ENCODE data around the gene GNG13. TPM values are rescaled to one million over a fixed set of nuclear protein-coding genes. Genes with fewer than 3 reads are reported as not detected.

Gene GNG13
- total RNA-seq, 5 donors from 2014 or later (not counting 1 experiment from before 2014, with no cell fraction given) = not detected

DNA sequence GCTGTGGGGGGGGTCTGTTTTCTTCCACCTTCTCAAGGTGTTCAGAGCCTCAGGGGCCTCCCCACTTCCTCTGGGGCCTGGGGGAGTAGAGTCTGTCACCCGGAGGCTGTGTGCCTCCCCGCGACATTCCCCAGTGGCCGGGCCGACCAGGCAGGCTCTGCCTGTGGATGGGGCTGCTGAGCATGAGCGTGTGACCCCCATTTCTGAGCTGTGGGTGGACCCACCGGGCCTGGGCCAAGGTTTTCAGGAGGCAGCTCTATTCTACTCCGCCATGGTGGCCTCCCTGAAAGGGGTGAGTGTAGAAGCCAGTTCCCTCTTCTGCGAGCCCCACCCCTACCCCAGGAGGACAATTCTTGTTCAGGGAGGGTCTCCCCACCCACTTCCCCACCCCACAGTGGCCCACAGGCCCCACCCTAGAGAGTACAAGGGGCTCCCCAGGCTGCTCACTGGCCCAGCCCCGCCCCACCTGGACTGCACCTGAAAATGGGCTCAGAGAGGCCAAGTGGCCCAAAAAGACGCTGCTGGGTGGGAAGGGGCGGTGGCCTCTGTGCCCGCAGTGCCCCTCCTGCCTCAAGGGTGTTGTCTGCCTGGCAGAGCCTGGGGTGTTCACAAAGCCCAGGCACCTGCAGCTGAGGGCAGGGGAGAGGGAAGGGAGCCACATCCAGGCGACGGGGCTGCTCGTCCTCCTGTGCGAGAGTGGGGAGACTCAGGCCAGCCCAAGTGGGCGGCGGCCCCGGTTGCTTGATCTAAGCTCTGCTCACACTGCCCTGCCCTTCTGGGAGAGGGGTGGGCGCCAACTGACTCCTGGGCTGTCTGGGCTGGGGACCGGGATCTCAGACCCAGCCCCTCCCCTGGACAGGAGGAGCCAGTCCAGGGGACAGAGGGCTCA lies 38.7 kb downstream of the GNG13 start:
- 81% methylated on average over 14 of the region's 22 CpGs for WGBS (ENCODE audit: insufficient coverage)
- Mint-ChIP-seq H3K36me3 (no peaks in the 10 kb centered on the region), H3K4me1 (peaks cover 0 to 6% (median 0%) of the 10 kb centered on the region in 3 donors), H3K9me3 (no peaks in the 10 kb centered on the region), H3K27ac (no peak overlapping the region), H3K4me3 (no peak overlapping the region), H3K27me3 (peaks cover 4 to 5% of the 10 kb centered on the region in 2 donors)
- Histone ChIP-seq H3K4me3 (ENCODE audit: control insufficient read depth in 1 of 2, extremely low read depth in 1 of 2, low read length in 1 of 2) (no peak overlapping the region), H3K27ac (ENCODE audit: low read length) (no peak overlapping the region), H3K9me3 (no peaks in the 10 kb centered on the region), H3K36me3 (ENCODE audit: control insufficient read depth in 2 of 2, extremely low read depth in 1 of 2, insufficient read depth in 1 of 2, low read length in 1 of 2) (no peaks in the 10 kb centered on the region), H3K27me3 (replicated peaks in 1 of 2; ENCODE audit: control insufficient read depth in 2 of 2, extremely low read depth in 1 of 2, insufficient read depth in 2 of 2, low read length in 1 of 2) (peaks cover 0 to 37% of the 10 kb centered on the region in 2 experiments), H3K4me1 (ENCODE audit: control insufficient read depth in 1 of 2, extremely low read depth in 1 of 2, insufficient read depth in 2 of 2, low read length in 2 of 2) (no peaks in the 10 kb centered on the region)
- ChIA-PET CTCF (no interaction called here), POLR2A (no interaction called here)
- DNase-seq (no peak), ATAC-seq (replicated peaks in 1 of 4) (no peak)

DNA sequence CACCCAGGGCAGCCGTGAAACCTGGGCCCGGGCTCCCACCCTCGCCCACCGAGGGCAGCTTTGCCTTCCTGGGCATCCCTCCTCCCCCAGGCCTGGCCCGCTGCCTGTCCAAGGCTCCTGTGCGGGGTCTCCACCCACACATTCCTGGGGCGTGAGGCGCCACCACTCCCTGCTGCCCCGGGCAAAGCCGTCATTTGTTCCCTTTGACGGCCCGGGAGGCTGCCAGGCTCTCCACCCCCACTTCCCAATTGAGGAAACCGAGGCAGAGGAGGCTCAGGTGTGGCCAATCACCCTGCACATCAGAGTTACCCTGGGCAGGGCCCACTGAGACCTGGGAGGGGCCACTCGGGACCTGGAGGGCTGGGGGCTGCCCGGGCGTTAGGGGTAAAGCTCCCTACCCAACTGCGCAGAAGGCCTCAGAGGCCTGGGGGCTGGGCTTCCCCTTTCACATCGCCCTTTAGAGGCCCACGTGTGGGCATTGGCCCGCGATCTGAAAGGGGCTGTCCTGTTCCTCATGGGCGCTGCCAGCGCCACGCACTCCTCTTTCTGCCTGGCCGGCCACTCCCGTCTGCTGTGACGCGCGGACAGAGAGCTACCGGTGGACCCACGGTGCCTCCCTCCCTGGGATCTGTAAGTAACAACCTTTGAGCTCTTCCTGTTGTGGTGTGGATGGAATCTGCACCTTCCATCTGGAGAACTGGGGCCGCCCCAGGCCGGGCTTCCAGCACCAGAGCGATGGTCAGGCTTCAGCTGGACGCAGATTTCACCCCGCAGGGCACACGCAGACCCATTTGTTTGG lies 39.8 kb downstream of the GNG13 start, which contains the start of gene MSLN:
Gene MSLN, plus strand, starts transcription at position 190 of the 799 bp plus-strand sequence. CDS start 1,947 bp downstream, outside the sequence.
- DNase-seq (no peak), ATAC-seq (replicated peaks in 1 of 4) (no peak)
- no peak within 1 kb of the TSS for H3K4me3 ChIP-seq (ENCODE audit: control insufficient read depth in 1 of 2, extremely low read depth in 1 of 2, low read length in 1 of 2)
- H3K36me3 ChIP-seq (ENCODE audit: control insufficient read depth in 2 of 2, extremely low read depth in 1 of 2, insufficient read depth in 1 of 2, low read length in 1 of 2) = no peaks in the 10 kb centered on the region
- ChIA-PET POLR2A (no interaction called here), CTCF (no interaction called here)
- H3K27me3 Mint-ChIP-seq = peaks cover 8 to 10% of the 10 kb centered on the region in 2 donors
- H3K27me3 ChIP-seq (replicated peaks in 1 of 2; ENCODE audit: control insufficient read depth in 2 of 2, extremely low read depth in 1 of 2, insufficient read depth in 2 of 2, low read length in 1 of 2) = peaks cover 0 to 35% of the 10 kb centered on the region in 2 experiments
- 83% methylated on average over 36 of the region's 37 CpGs for WGBS (ENCODE audit: insufficient coverage)
- peaks cover 0 to 3% (median 0%) of the 10 kb centered on the region in 3 donors for H3K9me3 Mint-ChIP-seq
- H3K4me3 Mint-ChIP-seq = no peak within 1 kb of the TSS
- H3K36me3 Mint-ChIP-seq = no peaks in the 10 kb centered on the region
- no peaks in the 10 kb centered on the region for H3K4me1 ChIP-seq (ENCODE audit: control insufficient read depth in 1 of 2, extremely low read depth in 1 of 2, insufficient read depth in 2 of 2, low read length in 2 of 2)
- H3K9me3 ChIP-seq = no peaks in the 10 kb centered on the region
- no peak within 1 kb of the TSS for H3K27ac Mint-ChIP-seq
- peaks cover 0 to 6% (median 0%) of the 10 kb centered on the region in 3 donors for H3K4me1 Mint-ChIP-seq
- H3K27ac ChIP-seq (ENCODE audit: low read length) = no peak within 1 kb of the TSS

DNA sequence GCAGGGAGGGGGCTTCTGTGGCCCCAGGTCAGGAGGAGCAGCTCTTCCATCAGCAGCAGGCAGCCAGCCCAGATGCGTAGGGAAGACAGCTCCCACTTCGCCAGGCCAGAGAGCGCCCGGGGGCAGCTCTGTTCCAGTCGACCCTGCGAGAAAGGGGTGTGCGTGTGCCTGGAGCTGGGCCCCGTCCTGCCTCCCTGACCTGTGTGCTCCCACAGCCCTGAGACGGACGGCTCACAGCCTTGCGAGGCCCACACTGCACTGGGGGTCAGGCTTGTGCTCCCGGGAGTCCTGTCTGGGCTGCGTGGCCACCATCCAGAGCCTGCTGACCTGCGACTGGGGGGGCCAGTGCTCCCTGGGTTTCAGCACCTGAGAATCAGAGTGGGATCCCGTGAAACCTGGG lies 40.5 kb downstream of the GNG13 start:
- H3K36me3 ChIP-seq (ENCODE audit: control insufficient read depth in 2 of 2, extremely low read depth in 1 of 2, insufficient read depth in 1 of 2, low read length in 1 of 2) = no peaks in the 10 kb centered on the region
- CTCF ChIA-PET = no interaction called here
- H3K4me3 ChIP-seq (ENCODE audit: control insufficient read depth in 1 of 2, extremely low read depth in 1 of 2, low read length in 1 of 2) = no peak overlapping the region
- peaks cover 0 to 37% of the 10 kb centered on the region in 2 experiments for H3K27me3 ChIP-seq (replicated peaks in 1 of 2; ENCODE audit: control insufficient read depth in 2 of 2, extremely low read depth in 1 of 2, insufficient read depth in 2 of 2, low read length in 1 of 2)
- Mint-ChIP-seq H3K4me3 (no peak overlapping the region), H3K27me3 (peaks cover 8 to 10% of the 10 kb centered on the region in 2 donors), H3K9me3 (peaks cover 0 to 3% (median 0%) of the 10 kb centered on the region in 3 donors), H3K36me3 (no peaks in the 10 kb centered on the region), H3K27ac (no peak overlapping the region), H3K4me1 (peaks cover 0 to 6% (median 0%) of the 10 kb centered on the region in 3 donors)
- H3K9me3 ChIP-seq = no peaks in the 10 kb centered on the region
- DNase-seq (no peak), ATAC-seq (replicated peaks in 1 of 4) (no peak)
- POLR2A ChIA-PET = no interaction called here
- 90% methylated on average over 11 of the region's 15 CpGs for WGBS (ENCODE audit: insufficient coverage)
- no peak overlapping the region for H3K27ac ChIP-seq (ENCODE audit: low read length)
- H3K4me1 ChIP-seq (ENCODE audit: control insufficient read depth in 1 of 2, extremely low read depth in 1 of 2, insufficient read depth in 2 of 2, low read length in 2 of 2) = no peaks in the 10 kb centered on the region

DNA sequence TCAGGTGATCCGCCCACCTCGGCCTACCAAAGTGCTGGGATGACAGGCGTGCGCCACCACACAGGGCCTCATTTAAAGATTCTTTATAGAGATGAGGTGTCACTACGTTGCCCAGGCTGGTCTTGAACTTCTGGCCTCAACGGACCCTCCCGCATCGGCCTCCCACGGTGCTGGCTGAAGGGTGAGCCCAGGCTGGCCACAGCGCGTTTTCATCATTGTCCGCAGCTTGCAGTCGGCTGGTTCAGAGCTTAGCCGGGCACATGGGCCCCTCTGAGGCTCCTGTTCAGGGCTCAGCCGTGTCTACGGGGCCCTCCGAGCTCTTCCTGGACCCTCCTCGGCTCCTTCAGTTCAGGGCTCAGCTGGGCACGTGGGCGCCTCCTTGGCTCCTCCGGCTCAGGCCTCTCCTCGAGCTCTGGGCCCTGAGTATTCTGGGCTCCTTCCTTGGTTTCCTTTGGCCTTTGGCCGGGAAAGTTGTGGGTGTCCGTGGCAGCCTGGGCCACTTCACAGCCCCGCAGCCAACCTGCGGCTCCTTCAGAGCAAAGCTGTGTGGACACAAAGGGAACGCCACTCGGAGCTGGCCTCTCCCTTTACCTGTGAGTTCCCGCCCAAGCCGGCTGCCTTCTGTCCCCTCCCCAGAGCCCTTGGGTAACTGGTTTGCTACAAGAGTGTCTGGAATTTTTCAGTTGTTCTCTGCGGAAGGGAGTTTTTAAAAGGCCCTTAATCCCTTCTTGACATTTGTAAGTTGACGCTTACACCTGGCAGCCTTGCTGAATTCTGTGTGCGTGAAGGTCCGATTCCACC lies 41.2 kb downstream of the GNG13 start:
- peaks cover 0 to 35% of the 10 kb centered on the region in 2 experiments for H3K27me3 ChIP-seq (replicated peaks in 1 of 2; ENCODE audit: control insufficient read depth in 2 of 2, extremely low read depth in 1 of 2, insufficient read depth in 2 of 2, low read length in 1 of 2)
- H3K36me3 ChIP-seq (ENCODE audit: control insufficient read depth in 2 of 2, extremely low read depth in 1 of 2, insufficient read depth in 1 of 2, low read length in 1 of 2) = no peaks in the 10 kb centered on the region
- CTCF ChIA-PET = no interaction called here
- no peak overlapping the region for H3K4me3 Mint-ChIP-seq
- H3K9me3 Mint-ChIP-seq = peaks cover 0 to 3% (median 0%) of the 10 kb centered on the region in 3 donors
- H3K36me3 Mint-ChIP-seq = no peaks in the 10 kb centered on the region
- POLR2A ChIA-PET = no interaction called here
- no peak overlapping the region for H3K4me3 ChIP-seq (ENCODE audit: control insufficient read depth in 1 of 2, extremely low read depth in 1 of 2, low read length in 1 of 2)
- no peaks in the 10 kb centered on the region for H3K9me3 ChIP-seq
- H3K27ac Mint-ChIP-seq = no peak overlapping the region
- H3K27ac ChIP-seq (ENCODE audit: low read length) = no peak overlapping the region
- H3K4me1 ChIP-seq (ENCODE audit: control insufficient read depth in 1 of 2, extremely low read depth in 1 of 2, insufficient read depth in 2 of 2, low read length in 2 of 2) = peaks cover 0 to 4% of the 10 kb centered on the region in 2 experiments
- peaks cover 2 to 6% (median 3%) of the 10 kb centered on the region in 3 donors for H3K4me1 Mint-ChIP-seq
- 92% methylated on average over 28 of the region's 34 CpGs for WGBS (ENCODE audit: insufficient coverage)
- DNase-seq (no peak), ATAC-seq (replicated peaks in 1 of 4) (no peak)
- H3K27me3 Mint-ChIP-seq = peaks cover 8 to 10% of the 10 kb centered on the region in 2 donors

DNA sequence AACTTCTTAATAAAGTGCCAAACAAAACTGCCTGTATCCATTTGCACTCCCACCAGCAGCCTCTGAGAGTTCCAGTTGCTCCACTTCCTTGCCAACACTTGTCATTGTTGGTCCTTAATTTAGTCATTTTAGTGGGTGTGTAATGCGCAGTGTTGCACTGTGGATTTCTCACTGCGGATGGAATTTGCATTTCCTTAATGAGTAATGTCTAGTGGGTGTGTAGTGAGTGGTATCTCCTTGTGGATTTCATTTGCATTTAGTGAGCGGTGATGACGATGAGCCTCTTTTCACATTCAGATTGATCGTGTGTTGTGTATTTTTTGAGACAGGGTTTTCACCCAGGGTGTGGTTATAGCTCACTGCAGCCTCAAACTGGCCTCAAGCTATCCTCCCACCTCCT lies 44.1 kb downstream of the GNG13 start:
- H3K27me3 Mint-ChIP-seq = peaks cover 8 to 10% of the 10 kb centered on the region in 2 donors
- ChIA-PET CTCF (no interaction called here), POLR2A (no interaction called here)
- no peak overlapping the region for H3K4me3 Mint-ChIP-seq
- peaks cover 0 to 3% (median 0%) of the 10 kb centered on the region in 3 donors for H3K9me3 Mint-ChIP-seq
- Histone ChIP-seq H3K36me3 (ENCODE audit: control insufficient read depth in 2 of 2, extremely low read depth in 1 of 2, insufficient read depth in 1 of 2, low read length in 1 of 2) (no peaks in the 10 kb centered on the region), H3K27me3 (replicated peaks in 1 of 2; ENCODE audit: control insufficient read depth in 2 of 2, extremely low read depth in 1 of 2, insufficient read depth in 2 of 2, low read length in 1 of 2) (peaks cover 0 to 36% of the 10 kb centered on the region in 2 experiments), H3K4me1 (ENCODE audit: control insufficient read depth in 1 of 2, extremely low read depth in 1 of 2, insufficient read depth in 2 of 2, low read length in 2 of 2) (peaks cover 0 to 4% of the 10 kb centered on the region in 2 experiments), H3K27ac (ENCODE audit: low read length) (no peak overlapping the region), H3K9me3 (no peaks in the 10 kb centered on the region), H3K4me3 (ENCODE audit: control insufficient read depth in 1 of 2, extremely low read depth in 1 of 2, low read length in 1 of 2) (no peak overlapping the region)
- DNase-seq (no peak), ATAC-seq (replicated peaks in 1 of 4) (no peak)
- WGBS (ENCODE audit: insufficient coverage) = 78% methylated on average over 1 of the region's 5 CpGs
- peaks cover 2 to 6% (median 3%) of the 10 kb centered on the region in 3 donors for H3K4me1 Mint-ChIP-seq
- H3K36me3 Mint-ChIP-seq = no peaks in the 10 kb centered on the region
- H3K27ac Mint-ChIP-seq = no peak overlapping the region

DNA sequence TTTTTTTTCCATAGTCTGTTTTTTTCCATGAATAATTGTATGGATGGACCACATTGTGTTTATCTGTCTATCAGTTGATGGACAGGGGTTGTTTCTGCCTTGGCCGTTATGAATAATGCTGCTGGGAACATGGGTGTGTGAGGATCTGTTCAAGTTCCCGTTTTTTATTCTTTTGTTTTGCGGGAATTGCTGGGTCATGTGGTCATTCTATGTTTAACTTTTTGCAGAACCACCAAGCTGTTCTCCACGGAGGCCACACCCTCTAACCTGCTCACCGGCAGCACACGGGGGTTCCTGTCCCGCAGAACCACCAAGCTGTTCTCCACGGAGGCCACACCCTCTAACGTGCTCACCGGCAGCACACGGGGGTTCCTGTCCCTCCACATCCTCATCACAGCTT lies 45.9 kb downstream of the GNG13 start:
- no peak overlapping the region for H3K27ac ChIP-seq (ENCODE audit: low read length)
- CTCF ChIA-PET = no interaction called here

More for the DNA sequence above, 45.9 kb downstream of the GNG13 start:
- H3K27ac Mint-ChIP-seq = no peak overlapping the region
- H3K27me3 ChIP-seq (replicated peaks in 1 of 2; ENCODE audit: control insufficient read depth in 2 of 2, extremely low read depth in 1 of 2, insufficient read depth in 2 of 2, low read length in 1 of 2) = peaks cover 0 to 25% of the 10 kb centered on the region in 2 experiments
- H3K4me3 Mint-ChIP-seq = no peak overlapping the region
- H3K9me3 ChIP-seq = no peaks in the 10 kb centered on the region
- H3K36me3 ChIP-seq (ENCODE audit: control insufficient read depth in 2 of 2, extremely low read depth in 1 of 2, insufficient read depth in 1 of 2, low read length in 1 of 2) = no peaks in the 10 kb centered on the region
- H3K27me3 Mint-ChIP-seq = peaks cover 6 to 10% of the 10 kb centered on the region in 2 donors
- POLR2A ChIA-PET = no interaction called here
- peaks cover 0 to 4% of the 10 kb centered on the region in 2 experiments for H3K4me1 ChIP-seq (ENCODE audit: control insufficient read depth in 1 of 2, extremely low read depth in 1 of 2, insufficient read depth in 2 of 2, low read length in 2 of 2)
- H3K36me3 Mint-ChIP-seq = no peaks in the 10 kb centered on the region
- H3K9me3 Mint-ChIP-seq = peaks cover 0 to 3% (median 0%) of the 10 kb centered on the region in 3 donors
- H3K4me1 Mint-ChIP-seq = peaks cover 2 to 6% (median 3%) of the 10 kb centered on the region in 3 donors
- ATAC-seq (replicated peaks in 1 of 4) (peak in 1 of 4 experiments; percentile 69), DNase-seq (peak in 1 of 35 experiments; percentile 21)
- H3K4me3 ChIP-seq (ENCODE audit: control insufficient read depth in 1 of 2, extremely low read depth in 1 of 2, low read length in 1 of 2) = no peak overlapping the region
- 0% methylated on average over 4 of the region's 11 CpGs for WGBS (ENCODE audit: insufficient coverage)
